AG20443 (cell line): ENCODE data around the gene MNT.

Experiments used
- DNase-seq: peaks from one replicate; pipeline ENCODE4 v3.0.0; 2012; ENCODE audit warnings: low spot score, mixed read lengths

MNT gene

DNA sequence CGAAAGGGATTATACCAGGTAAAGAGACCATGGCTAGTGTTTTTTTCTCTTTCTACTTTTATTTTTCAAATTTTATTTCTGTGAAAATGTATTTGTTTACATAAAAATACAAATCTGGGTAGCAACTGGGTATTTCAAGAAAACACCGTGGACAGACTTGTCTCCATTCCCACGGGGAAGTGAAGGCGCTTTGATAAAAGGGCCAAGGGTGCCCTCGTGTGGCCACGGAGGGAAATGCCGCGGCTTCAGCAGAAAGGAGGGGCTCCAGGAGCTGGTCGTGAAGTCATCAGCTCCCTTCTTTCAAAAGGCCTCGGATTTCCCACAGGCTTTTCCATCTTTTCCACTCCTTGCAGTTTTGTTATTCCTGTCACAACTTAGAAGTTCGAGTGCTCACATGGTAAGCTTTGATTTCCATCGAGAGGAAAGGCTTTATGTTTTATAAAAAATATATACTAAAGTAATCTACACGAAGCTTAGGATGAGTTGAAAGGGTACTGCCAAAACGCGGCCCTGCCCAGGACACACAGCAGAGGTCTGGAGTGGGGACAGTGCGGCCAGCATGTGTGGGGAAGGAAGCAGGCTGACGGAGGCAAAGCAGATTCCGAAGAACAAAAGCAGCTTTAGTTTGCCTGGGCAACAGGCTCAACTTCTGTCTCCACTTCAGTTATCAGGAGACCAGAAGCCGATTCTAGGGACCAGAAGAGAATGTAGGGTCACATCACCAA is 15.3 kb upstream of the MNT start:
- peak; percentile 91 for DNase-seq

DNA sequence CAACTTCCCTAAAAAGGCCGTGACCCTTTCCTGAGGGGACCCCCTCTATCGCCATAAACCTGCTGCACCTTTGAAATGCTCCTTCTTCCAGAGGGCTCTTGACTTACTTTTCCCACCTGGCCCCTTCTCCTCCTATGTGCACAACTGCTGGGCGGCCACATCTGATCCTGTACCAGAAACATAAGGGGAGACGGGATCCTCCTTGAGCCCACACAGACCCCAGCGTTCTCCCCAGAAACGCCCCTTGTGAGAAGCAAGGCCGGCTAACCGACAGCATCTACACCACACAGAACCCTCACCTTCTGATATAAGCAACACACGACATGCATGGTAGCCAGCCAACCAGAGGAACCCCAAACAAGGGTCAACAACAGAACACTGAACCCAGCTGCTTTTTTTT is 14.2 kb upstream of the MNT start:
- no peak for DNase-seq

DNA sequence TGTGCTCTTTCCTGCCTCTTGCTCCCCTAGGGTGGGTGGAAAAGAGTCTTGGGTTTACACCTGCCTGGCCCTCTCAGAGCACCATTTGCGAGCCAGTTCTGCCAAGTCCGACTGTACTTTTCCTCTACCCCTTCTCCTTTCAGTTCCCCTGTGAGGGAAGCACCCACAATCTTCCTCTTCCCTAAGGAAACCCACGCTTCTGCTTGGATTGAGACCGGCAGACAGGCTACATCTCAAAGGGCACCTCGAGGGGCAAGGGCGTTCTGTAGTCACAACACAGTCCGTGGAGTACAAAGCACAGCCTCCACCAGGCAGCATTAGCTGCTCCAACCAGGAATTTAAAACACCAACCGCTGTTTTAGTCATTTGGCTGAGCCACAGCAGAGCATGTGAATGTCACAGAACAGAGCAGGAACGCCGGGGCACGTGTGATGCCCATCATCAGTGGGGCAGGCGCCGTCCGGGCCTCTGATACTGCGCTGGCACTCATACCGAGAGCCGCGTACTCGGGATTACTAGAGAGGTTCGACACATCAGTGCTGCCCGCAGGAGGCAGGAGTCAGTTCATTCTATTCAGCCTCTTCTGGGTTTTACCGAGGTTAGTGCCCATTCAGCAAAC is 13.7 kb upstream of the MNT start:
- DNase-seq, result no peak

DNA sequence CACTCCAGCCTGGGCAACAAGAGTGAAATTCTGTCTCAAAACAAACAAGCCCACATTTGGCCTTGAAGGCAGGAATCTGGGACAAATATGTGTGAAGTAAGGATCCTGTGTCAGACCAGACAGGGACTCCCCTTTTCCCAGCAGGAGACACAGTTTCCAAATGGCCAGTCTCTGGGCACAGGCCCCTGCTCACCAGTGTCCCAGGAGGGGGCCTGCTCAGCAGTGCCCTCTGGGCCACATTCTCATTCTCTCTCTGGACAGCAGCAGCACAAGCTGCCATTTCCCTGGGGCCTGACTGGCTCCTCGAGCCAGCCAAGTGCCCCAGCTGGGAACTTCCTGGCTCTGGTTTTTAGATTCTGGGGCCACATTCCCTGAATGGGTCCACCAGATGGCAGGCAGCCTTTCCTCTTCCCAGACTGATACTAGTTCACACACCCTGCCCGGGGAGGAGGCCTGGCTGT is 11.7 kb upstream of the MNT start:
- peak; percentile 67 for DNase-seq

DNA sequence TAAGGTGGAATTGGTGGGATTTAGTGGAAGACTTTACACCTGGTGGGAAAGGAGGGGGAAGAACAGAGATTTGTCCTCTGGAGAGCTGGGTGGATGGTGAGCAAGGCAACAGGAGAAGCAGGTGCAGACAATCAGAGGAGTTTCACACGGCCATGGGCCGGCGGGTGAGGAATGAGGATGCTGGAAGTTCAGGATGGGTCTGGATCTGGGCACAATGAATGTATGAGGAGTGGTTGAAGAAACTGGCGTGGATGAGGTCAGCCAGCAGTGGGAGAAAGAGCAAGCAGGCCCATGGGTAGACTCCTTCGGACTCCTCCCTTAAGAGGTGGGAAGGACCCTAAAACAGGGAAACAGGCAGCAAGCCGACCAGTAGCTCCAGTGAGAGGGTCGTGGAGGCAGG is 10.1 kb upstream of the MNT start:
- no peak for DNase-seq

DNA sequence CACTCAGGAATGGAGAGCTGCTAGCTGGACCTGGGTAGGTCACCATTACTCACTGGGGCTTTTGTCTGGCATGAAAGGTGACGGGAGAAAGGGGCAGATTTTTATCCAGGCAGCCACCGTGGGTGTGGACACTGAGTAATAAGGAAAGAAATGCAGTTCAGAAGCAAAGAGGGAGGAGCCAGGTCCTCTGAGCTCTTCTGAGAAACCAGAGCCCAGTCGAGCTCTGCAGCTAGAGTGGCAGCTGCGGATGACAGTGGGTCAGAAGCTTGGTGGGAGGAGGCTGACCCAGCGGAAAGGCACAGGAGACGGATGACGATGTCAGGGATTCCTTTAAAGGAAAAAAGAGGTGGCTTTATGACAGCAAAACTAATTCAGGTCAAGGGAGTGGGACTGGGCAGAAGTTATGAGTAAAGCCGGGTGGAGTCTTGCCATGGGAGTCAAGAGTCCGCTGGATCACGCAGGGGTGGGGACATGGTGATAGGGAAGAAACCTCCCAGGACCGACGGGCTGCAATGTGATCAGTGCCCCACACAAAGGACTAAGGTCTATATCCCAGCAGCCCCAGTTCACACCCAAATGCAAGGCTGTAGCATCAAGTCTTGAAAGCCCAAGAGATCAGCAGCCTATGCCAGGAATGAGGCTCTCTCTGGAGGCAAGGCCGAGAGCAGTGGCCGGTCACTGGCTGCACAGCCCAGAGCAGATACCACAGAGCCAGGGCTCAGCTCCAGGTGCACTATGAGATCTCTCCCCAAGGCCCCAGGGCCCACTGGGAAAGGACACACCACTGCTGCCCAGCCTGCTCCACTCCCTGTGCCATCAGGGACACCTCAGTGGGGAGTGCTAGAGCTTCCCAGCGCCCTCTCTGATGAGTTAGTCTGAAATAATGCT is 6.3 kb upstream of the MNT start:
- DNase-seq, result peak; percentile 82

DNA sequence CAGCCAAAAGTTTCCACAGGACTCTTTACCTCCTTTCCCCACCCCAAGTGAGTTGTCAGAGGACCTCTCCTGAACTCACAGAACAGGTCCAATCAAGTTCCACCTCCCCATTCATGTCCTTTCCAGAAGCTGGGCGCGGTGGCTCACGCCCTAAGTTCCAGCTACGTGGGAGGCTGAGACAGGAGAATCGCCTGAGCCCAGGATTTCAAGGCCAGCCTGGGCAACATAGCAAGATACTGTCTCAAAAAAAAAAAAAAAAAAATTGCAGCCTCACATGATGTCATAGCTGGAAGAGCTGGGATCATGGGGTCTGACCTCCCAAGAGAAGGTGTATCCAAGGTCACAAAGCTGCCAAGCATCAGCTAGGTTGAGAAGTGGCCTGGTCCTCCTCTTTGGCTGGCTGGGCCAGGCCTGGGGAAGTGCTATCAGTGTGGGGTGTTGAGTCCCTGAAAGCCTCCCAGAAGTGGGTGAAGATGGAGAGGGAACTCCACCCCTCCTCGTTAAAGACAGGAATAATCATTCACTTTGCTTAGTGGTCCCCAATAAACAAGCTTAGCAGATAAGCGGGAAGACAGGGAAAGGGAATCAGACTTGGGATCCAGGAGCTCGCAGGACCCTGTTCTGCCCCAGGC is 5.5 kb upstream of the MNT start:
- no peak for DNase-seq

DNA sequence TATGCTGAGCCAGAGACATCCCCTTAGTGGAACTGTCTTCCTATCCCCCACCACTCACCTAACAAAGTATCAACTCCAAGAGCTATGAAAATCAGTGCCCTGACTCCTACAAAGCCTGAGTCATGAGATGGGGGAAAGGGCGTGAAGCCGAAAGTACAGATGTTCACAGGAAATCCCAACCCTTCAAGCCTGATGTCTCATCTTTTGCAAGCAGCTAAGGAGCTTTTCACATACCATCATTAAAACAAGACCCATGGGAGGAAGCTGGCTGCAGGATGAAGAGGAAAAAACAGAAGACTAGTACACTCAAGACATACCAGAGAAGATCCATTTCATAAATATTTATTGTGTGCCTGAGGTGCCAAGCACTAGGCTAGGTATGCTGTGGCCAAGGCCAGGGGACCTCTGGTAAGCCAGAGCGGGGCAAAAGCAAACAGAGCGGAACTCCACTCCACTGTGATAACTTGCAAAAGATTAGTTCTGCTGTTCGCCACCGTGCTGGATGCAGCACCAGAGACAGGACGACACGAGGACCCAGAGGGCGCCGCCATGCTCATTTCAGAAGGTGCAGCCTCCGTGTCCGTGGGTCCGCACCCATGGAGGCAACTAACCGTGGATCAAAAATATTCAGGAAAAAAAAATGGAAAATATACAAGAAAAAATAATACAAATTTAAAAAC is 4.5 kb upstream of the MNT start:
- DNase-seq, result peak; percentile 61

DNA sequence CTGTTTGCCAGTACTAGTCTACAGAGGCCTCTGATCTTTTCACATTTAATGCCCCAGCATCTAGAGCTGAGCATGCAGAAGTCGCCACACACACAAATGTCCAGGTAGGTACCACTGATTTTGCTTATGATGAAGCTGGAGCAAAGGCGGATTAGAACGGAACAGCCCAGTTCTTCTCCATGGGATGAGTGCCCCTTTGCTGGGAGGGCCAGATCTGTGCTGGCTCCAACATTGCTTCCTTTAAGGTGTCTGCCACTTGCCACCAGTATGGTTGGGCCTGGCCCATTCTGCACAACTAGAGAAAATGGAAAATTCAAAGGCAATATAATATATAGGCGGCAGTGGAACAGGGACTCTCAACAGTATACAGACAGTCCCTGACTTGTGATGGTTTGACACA is 2.2 kb upstream of the MNT start:
- DNase-seq, result no peak

DNA sequence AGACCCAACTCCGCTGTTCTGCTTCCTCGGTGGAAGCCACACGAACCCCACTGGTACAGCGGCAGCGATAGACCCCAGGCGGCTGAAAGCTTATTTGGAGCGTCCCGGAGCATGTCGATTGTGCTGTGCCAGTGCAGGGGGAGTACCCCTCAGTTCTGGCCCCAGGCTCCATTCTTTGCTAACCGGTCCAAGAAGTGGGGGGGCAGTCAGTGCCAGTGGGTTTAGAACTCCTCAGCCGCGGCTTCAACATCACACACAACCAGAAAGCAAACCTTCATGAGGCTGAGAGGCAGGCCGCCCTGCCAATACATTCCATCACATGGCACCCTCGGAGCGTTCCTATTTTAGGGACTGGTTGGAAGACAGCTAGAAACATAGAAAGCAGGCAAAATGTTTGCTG is 1.7 kb upstream of the MNT start:
- DNase-seq, result no peak

DNA sequence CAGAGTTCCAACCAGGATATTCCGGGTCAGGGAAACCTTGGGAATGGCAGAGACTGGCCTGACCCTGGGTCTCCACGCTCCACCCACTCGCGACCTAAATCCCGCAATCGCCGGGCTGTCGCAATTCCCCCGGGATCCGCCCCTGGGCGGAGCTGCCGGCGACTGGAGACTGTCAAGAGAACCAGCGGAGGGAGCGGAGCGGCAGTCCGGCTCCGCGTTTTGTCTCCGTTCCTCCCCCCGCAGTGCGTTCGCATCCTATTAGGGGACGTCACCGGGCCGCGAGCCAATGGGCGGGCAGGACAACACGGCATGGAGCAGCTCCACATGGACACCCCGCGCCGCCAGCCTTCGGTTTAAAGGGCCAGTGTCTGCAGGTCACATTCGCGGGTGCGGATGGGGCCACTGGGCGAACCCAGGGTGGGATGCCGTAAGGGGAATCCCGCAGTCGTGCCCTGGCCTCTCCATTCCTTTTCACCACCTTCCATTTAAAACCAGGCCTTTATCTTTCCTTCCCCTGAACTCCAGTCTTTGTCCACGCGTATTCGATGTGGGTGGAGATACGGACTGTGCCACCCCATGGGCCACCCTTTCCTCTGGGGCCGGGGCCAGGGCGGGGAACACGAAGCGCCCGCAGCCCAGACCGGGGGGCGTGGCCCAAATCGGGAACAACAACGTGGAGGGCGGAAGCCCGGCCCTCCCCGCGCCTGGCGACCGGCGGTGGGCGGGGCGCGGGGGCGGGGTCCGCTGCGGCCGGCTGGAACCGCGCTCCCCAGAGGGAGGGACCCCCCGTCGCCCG is 764 bp upstream of the MNT start:
- peak; percentile 92 for DNase-seq

DNA sequence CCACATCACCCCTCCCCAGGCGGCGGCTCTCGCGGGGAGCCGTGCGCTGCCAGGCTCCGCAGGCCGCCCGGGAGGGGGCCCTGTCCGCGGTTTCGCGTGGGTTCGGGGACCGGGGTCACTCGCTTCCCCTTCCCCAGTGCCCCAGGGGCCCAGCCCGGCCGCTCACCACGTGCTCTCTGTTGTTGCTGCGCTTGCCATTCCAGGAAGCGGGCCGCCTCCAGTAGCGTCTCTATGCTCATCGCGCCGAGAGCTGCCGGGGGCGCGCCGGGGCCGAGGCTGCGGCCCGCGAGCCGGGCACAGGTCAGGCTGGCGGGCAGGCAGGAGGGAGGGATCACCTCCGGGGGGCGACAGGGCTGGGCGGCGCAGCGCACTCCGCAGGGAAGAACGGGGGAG is 390 bp downstream of the MNT start:
- DNase-seq, result no peak

DNA sequence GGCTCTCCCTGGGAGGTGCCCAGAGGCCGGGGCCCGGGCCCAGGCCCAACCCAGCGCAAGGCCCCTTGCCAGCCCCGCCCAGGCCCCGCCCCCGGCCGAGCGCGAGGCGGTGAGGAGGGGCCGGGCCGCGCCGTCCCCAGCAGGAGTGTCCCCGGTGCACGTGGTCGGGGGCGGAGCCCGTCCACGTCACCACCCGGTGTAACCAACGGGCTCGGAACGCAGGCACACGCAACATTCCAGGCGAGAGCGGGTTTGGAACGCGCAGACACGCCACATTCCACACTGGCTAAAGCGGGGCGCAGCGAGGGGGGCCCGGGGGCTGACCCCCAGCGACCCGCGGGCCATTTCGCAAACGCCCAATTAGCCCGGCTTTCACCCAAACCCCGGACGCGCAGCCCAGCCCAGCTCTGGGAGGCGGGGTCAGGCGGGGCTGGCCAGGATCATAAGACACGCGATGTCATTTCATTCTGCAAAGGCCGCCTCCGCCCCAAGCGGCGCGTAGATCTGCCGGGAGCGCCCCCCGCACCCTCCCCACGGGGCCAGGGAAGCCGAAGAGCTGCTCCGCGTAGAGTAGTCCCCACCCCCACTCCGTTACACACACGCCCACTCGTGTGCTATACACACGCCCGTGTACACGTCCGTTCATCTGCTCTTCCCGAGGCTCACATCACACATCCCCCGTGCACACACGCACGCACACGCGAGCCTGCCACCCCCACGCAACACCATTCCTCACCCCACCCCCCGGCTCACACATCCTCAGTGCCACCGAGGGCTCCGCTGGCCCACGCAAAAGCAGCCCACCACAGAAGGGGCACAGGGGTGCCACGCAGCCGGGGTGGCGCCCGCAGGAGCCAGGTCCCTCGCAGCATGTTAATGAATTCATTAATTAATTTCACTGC is 1.0 kb downstream of the MNT start:
- peak; percentile 94 for DNase-seq

DNA sequence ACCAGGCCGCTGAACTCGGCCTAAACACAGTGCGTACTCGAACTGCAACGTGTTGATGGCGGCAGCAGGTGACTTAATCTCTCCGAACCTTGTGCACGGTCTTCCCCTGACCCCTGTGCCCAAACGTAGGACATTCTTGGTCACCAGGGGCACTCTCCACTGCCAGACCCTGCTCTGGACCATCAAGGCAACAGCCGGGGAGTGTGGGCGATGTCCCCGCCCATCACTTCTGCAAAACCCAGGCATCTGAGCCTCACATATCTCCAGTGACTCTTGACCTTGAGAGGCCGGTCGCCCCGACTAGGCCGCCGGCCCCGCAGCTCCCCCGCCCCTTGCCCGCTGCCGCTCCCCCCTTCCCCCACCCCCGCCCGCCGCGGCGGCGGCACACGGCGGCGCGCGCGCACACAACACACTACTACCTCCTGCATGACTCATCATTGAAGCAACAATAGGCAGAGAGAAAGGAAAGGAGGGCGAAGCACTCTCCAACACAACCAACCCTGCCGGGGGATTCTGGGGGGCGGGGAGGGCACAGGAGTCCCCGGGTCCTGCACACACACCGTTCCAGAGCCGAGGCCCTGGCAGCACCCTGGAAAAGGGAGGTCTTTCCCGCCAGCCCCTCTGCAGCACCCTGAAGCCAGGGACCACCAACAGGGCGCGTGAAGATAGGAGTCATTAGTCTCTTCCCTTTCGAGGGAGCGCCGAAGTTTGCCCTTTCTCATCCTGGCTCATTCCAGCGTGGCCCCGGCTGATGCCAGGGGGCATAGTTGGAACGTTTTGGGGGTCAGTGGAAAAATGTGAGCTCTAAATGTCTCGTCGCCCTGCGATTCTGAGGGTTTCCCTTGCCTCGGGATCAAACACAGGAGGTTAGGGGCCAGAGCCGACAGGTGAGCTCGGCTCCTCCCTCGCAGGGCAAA is 1.9 kb downstream of the MNT start:
- peak; percentile 56 for DNase-seq

DNA sequence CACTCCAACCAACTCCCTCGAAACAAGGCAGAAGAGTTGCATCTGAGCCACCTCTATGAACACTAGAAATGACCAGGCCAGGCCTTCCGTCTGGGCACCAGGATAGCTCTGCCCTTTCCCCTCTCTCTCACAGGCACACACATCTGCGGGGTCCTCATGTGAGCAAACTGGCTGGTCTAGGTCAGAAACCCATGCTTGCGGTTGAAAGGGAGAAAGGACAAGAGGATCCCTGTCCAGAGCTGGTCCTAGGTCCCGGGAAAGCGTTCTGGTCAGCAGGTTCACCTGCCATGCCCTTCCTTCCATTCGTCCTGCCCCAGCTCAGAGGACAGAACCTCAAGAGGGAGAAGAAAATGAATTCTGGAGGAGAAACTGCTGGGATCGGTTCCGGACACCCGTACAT is 2.7 kb downstream of the MNT start:
- no peak for DNase-seq

DNA sequence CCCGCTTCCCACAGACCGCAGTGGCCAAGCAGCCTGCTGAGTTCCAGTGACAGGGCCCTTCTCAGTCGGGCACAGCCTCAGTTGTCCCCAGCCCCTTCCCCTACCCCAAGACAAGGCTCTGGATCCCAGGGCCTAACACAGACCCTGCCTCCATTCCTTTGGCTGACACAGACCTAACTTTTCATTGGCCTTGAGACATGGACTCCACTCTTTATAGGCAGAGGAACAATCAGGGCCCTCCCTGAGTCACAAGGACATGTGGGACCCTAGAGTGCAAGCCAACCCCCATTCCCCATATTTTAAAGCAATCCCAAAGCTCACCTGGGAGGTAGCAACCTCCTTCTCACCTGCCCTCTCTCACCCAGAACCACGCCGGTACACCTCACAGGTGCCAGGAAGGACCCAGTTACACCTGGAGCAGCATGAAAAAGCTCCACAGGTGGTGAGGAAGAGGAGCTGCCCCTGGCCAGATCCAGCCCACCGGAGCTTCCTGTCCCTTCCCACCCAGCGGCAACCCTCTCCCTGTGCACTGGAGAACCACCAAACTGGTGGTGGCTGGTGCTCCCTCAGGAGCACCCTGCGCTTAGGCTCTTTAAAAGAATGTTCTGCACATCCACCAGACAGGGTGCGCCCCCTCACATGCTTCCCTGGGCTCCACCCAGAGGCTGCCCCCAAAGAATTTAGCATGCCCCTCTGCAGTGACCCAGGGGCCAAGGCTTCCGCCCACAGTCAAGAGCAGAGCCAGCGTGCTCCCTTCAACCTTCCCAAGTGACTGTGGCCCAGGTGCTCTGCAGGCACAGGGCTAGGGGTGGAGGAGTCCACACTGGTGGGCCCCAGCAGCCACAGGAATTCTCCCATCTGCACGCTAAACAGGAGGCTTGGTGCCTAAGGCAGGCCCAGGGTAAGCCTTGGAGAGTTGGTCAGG is 3.4 kb downstream of the MNT start:
- no peak for DNase-seq

DNA sequence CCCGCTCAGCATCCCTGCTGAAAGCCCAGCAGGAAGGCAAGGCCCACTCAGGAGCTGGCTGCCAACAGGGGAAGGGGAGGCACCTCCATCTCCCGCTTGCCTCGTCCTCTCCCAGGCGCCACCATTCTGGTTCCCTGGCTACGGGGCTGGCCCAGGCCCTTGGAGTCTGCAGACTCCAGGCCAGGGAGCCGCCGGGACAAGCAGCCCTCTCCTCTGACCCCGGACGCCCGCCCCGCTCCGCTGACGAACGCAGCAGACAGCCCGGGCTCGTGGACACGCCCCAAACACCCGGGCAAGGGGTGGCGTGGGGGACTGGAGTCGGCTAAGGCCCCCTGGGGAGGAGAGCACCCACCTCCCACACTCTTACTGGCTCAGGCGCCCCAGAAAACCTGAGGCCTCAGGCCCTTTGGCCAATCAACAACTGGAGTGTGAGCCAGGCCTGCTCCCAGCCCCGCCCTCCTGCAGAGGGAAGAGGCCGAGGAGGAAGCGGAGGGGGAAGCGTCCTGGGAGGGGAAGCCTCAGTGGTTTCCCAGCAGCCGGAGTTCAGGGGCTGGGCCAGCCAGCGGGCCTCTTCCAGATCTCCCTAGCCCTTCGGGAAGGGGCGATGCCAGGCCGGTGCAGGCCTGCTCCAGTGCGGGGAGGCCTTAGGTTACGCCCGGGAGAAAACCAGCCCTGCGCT is 4.2 kb downstream of the MNT start:
- DNase-seq, result peak; percentile 64
